Glomerular endothelial cell (primary cell): ENCODE data around the gene BTG4. TPM values are rescaled to one million over a fixed set of nuclear protein-coding genes. Genes with fewer than 3 reads are reported as not detected.

ENCODE experiments used
- DNase-seq: peaks from one replicate; pipeline ENCODE4 v3.0.0-alpha.2; 2011; ENCODE audit warnings: low read depth, low spot score; ENCODE audit errors: extremely low read depth
- total RNA-seq: library from RNA; depleted of rRNA; stranded (reverse); fragments of >200 nt; gene quantifications from 2 replicates; pipeline ENCODE4 v1.2.3, GENCODE V29; 2015

BTG4 gene
- total RNA-seq: not detected in 2 replicates

DNA sequence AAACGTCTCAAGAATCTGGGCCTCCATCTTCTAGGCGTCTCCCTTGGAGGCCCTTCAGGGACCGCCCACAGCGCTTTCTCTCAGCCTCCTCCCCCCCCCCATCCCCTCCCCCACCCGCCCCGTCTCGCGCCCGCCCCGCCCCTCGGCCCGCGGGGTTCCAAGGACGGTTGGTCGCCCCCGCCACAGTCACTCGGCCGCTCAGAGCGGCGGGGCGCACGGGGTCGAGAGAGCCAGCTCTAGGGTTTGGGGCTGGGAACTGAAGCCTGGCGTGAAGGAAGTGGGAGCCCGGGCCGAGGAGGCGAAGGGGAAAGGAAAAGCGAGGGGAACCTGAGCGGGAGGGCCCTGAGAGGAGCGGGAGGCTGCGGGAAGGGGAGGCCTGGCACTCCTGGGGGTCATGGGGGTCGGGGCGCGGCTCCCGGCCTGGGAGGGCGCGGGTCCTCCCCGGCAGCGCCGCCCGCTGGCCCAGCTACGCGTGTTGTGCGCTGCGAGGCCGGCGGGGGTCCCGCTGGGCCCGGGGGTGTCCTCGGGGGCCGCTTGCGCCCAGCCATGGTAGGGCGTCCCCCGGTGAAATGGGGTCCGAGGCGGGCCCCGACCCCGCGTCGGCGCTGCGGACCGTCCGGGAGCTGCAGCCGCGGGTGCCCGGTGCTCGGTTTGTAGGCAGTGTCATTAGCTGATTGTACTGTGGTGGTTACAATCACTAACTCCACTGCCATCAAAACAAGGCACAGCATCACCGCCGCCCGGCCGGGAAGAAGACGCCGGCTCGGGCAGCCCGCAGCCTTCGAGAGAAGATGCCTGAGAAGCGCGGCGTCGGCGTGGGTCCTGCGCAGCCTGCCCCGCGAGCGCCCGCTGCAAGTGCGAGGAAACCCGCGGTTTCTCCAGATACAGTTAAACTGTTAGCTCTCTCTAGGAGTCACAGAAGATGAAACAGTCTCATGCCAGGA is at the start of gene BTG4:
BTG4 (minus strand) TSS at position 91 of the 944 bp plus-strand sequence. CDS start 13,610 bp downstream, outside the sequence.
- no peak for DNase-seq

- DNase-seq: no peak
Measured at GRCh38 chr11:111561791-111562325, 49.7 kb upstream of the BTG4 start.

- no peak for DNase-seq
Measured at GRCh38 chr11:111561306-111561705, 49.1 kb upstream of the BTG4 start.

GRCh38 chr11:111560800-111561199 is 48.6 kb upstream of the BTG4 start:
- DNase-seq: no peak

- no peak for DNase-seq
Measured at GRCh38 chr11:111559800-111560464, 47.7 kb upstream of the BTG4 start.

GRCh38 chr11:111557425-111558111 is 45.4 kb upstream of the BTG4 start:
- no peak for DNase-seq

DNA sequence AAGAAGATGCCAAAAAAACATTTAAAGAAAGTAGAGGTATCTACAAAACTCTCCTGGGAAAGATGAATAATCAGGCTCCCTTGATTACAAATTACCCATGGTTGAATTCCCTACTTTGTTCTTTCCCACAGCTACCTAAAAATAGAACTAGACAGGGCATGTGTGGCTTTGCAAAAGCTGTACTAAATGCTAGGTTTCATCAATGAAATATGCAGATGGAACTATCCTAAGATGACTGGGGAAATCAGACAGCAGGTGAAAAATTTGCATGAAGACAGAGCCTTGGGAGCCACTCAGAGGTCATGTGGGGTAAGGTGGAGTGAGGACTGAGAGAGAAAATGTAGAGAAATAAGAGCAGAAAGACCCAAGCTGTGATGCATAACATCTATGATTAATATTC is 43.1 kb upstream of the BTG4 start:
- no peak for DNase-seq

DNA sequence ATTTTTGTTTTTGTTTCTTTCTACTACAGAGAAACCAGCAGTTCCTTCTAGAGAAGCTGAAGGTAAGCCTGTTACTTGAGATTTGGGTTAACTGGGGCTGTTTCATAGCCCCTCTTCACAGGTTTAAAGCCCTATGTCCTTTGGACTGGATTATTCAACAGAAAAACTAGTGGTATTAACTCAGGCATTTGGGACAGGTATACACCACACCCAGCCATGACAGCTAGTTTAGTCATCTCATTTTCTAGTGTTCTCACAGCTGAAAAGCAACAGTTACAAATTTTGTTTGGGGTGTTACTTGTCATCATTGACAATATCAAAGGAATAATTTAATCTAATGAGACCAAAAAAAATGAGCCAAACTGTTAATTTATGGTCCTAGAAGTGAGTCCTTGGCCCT is 42.3 kb upstream of the BTG4 start:
- DNase-seq: no peak

DNA sequence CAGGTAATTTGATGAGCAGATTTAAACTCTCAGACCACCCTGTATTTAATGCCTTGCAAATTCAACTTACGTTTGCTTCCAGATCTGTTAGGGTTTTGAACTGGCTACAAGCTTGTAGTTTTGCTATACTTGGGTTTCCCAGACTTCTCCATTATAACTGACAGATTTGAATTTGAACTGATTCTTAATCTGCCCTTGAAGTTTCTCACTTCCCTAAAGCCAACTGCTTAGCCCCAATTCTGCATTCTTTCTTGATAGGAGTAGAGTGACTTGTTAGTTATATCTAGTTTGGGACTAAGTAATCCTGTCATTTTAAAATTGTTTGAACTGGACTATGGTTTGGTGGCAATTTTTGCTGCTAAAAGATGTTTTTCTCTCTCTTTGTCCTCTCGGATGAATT is 38.1 kb upstream of the BTG4 start:
- no peak for DNase-seq

- no peak for DNase-seq
Measured at GRCh38 chr11:111549869-111550203, 37.6 kb upstream of the BTG4 start.

GRCh38 chr11:111549196-111549868 is 37.1 kb upstream of the BTG4 start:
- DNase-seq: no peak

DNA sequence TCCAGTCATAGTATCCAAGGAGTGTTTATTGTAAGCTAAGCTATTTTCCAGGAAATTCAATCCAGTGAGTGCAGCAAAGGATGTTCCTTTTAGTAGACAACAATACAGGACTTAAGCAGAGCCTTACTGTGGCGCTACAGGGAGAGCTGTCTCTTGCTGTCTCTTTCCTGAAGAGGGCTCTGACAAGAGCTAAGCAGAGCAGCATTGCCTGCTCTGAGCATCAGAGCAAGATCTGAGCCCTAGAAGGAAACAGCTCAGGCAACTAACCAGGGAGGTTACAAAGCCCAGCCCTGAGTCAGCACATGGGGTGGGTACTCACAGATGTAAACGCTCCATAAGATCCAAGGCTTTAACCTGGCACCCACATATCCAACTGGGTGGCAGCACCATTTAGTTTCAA is 36.3 kb upstream of the BTG4 start:
- no peak for DNase-seq

- no peak for DNase-seq
Measured at GRCh38 chr11:111542606-111543275, 30.6 kb upstream of the BTG4 start.

- no peak for DNase-seq
Measured at GRCh38 chr11:111541254-111542061, 29.3 kb upstream of the BTG4 start.

DNA sequence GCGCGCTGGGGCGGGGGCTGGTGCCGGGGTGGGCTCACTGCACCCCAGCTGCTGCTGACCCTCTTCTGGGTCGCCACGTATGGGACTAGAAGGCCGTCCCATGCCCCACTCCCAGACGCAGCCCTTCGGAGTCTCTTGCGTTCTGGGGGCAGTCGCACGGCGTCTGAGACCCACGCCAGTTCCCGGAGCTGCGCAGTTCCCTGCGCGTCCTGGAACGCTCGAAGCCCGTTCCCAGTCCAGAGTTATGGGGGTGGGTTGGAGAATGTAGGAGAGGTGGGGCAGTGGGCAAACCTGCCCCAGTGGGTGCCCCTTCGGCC is 28.7 kb upstream of the BTG4 start:
- no peak for DNase-seq

GRCh38 chr11:111540114-111540936 is 28.1 kb upstream of the BTG4 start, which contains the start of gene LAYN:
TSS of gene LAYN (plus strand) at chr11:111540720. CDS start at chr11:111540844, 124 bp downstream.
- DNase-seq: no peak

DNA sequence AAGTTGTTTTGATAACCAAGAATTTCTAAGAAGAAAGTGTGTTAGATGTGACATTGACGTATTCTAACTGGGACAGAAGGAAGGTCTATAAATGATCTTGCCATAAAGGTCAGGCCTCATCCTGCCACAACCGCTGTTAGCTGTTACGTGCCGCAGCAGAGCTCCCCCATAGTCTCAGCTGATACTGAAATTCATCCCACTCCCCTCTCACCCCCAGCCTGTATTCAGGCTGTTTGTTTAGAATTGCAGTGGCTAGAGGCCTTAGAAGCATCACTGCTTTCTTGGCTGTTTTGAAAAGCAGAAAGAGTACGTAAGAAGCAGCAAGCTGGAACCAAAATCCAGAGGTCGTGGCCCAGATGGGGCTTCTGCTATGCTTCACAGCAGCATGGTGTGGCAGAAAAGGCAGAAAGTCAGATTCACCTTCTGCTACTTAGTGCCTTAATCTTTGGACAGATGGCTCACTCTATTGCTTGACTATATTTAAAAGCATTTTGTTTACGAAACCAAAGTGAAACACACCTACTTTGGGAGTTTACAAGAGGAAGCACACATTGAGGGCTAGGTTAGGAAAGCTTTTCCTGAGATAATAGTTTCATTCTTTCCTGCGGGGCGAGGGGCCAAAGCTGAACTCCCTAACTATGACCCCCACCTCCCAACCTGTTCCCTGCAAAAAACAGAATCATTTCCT is 27.4 kb upstream of the BTG4 start:
- DNase-seq: no peak
